ENCODE data around the gene NLRC3. TPM values are rescaled to one million over a fixed set of nuclear protein-coding genes. Genes with fewer than 3 reads are reported as not detected.

NLRC3 gene
- total RNA-seq, 1 experiment from 2014 or later = 0.26 TPM

GRCh38 chr16:3580251-3580651 is 3.0 kb upstream of the NLRC3 start:
- Mint-ChIP-seq H3K4me1 (peaks cover 9% of the 10 kb centered on the region), H3K4me3 (no peak overlapping the region), H3K36me3 (peaks cover 20% of the 10 kb centered on the region), H3K9me3 (no peaks in the 10 kb centered on the region), H3K27ac (peak overlapping the region; percentile 61; the same call in 1 of the 2 replicates), H3K27me3 (ENCODE audit: low read depth) (no peaks in the 10 kb centered on the region)
- DNase-seq (ENCODE audit: low spot score) (no peak), ATAC-seq (no peak)
- POLR2A ChIA-PET = no interaction called here
- TF ChIP-seq ATF3 (CRISPR knock-in tag; conservative IDR thresholded peaks at IDR 0.05) = no peak
- no peak for TF ChIP-seq NFE2L1 (CRISPR knock-in tag; IDR thresholded peaks at IDR 0.05)
- TF ChIP-seq ERG (CRISPR knock-in tag; IDR thresholded peaks at IDR 0.05) = no peak
- TF ChIP-seq ZNF281 (CRISPR knock-in tag; IDR thresholded peaks at IDR 0.05) = no peak
- TF ChIP-seq ZNF396 (CRISPR knock-in tag; IDR thresholded peaks at IDR 0.05; ENCODE audit: borderline replicate concordance) = no peak
- TF ChIP-seq ZNF425 (CRISPR knock-in tag; conservative IDR thresholded peaks at IDR 0.05) = no peak
- TF ChIP-seq ARID4B (CRISPR knock-in tag; IDR thresholded peaks at IDR 0.05; ENCODE audit: borderline replicate concordance) = no peak
- no peak for TF ChIP-seq ESRRA (CRISPR knock-in tag; IDR thresholded peaks at IDR 0.05; ENCODE audit: borderline replicate concordance)
- no peak for TF ChIP-seq ZSCAN18 (CRISPR knock-in tag; IDR thresholded peaks at IDR 0.05)
- no peak for TF ChIP-seq ELF4 (CRISPR knock-in tag; IDR thresholded peaks at IDR 0.05; ENCODE audit: low read depth)
- no peak for TF ChIP-seq HMGA2 (CRISPR knock-in tag; IDR thresholded peaks at IDR 0.05)
- no peak for TF ChIP-seq NR1H2 (CRISPR knock-in tag; IDR thresholded peaks at IDR 0.05)
- CTCF ChIA-PET = no interaction called here

GRCh38 chr16:3579776-3580175 is 2.6 kb upstream of the NLRC3 start:
- peaks cover 9% of the 10 kb centered on the region for H3K4me1 Mint-ChIP-seq
- H3K27me3 Mint-ChIP-seq (ENCODE audit: low read depth) = no peaks in the 10 kb centered on the region
- ATAC-seq (no peak), DNase-seq (ENCODE audit: low spot score) (no peak)
- peaks cover 17% of the 10 kb centered on the region for H3K36me3 Mint-ChIP-seq
- POLR2A ChIA-PET = no interaction called here
- no peaks in the 10 kb centered on the region for H3K9me3 Mint-ChIP-seq
- CTCF ChIA-PET = no interaction called here
- no peak for TF ChIP-seq ARID4B (CRISPR knock-in tag; IDR thresholded peaks at IDR 0.05; ENCODE audit: borderline replicate concordance)
- no peak for TF ChIP-seq GTF2I (CRISPR knock-in tag; conservative IDR thresholded peaks at IDR 0.05)
- TF ChIP-seq USF2 (CRISPR knock-in tag; IDR thresholded peaks at IDR 0.05) = no peak
- TF ChIP-seq KAT7 (CRISPR knock-in tag; IDR thresholded peaks at IDR 0.05; ENCODE audit: borderline replicate concordance) = no peak
- TF ChIP-seq HMGA2 (CRISPR knock-in tag; IDR thresholded peaks at IDR 0.05) = no peak
- no peak overlapping the region for H3K4me3 Mint-ChIP-seq
- no peak overlapping the region for H3K27ac Mint-ChIP-seq
